IMR-90 (cell line): ENCODE results near the gene ZC3HAV1L.

Experiments used
- BHLHE40 ChIP-seq: fragments of 150-350 bp; IDR thresholded peaks from 2 replicates; pipeline ENCODE4 v1.6.1; 2016; ENCODE audit warnings: mild to moderate bottlenecking, low read depth, low read length
- CEBPB ChIP-seq: IDR thresholded peaks from 2 replicates; pipeline ENCODE4 v1.6.1; 2012; ENCODE audit warnings: low read depth, low read length, improper control_type of control experiment
- CTCF ChIP-seq: conservative IDR thresholded peaks from 2 replicates; pipeline ENCODE4 v1.5.1; 2012; ENCODE audit warnings: mild to moderate bottlenecking, low read depth, low read length, improper control_type of control experiment
- MXI1 ChIP-seq: IDR thresholded peaks from 2 replicates; pipeline ENCODE4 v1.6.1; 2012; ENCODE audit warnings: low read depth, mild to moderate bottlenecking, low read length, moderate library complexity, borderline replicate concordance
- POLR2A ChIP-seq: IDR thresholded peaks from 2 replicates; pipeline ENCODE4 v1.6.1; 2012; ENCODE audit warnings: mild to moderate bottlenecking, low read depth, low read length
- RAD21 ChIP-seq: IDR thresholded peaks from 2 replicates; pipeline ENCODE4 v1.6.1; 2012; ENCODE audit warnings: low read length, improper control_type of control experiment
- SMC3 ChIP-seq: fragments of 150-350 bp; IDR thresholded peaks from 2 replicates; pipeline ENCODE4 v1.6.1; 2016; ENCODE audit warnings: low read depth, mild to moderate bottlenecking, antibody characterized with exemption, low read length, moderate library complexity
- USF2 ChIP-seq: fragments of 150-350 bp; IDR thresholded peaks from 2 replicates; pipeline ENCODE4 v1.6.1; 2017; ENCODE audit warnings: mild to moderate bottlenecking, antibody characterized with exemption, low read length, low read depth
- TF ChIP-seq, protein P1 (sequence below): fragments of 150-350 bp; IDR thresholded peaks from 2 replicates; pipeline ENCODE4 v1.6.1; 2016; ENCODE audit warnings: low read depth, mild to moderate bottlenecking, low read length, moderate library complexity, borderline replicate concordance

GRCh38 chr7:139049936-139050335 lies 14.1 kb upstream of the ZC3HAV1L start:
- TF ChIP-seq CTCF = no peak
- no peak for TF ChIP-seq POLR2A
- TF ChIP-seq RAD21 = no peak
- no peak for TF ChIP-seq USF2
- TF ChIP-seq, protein P1, sequence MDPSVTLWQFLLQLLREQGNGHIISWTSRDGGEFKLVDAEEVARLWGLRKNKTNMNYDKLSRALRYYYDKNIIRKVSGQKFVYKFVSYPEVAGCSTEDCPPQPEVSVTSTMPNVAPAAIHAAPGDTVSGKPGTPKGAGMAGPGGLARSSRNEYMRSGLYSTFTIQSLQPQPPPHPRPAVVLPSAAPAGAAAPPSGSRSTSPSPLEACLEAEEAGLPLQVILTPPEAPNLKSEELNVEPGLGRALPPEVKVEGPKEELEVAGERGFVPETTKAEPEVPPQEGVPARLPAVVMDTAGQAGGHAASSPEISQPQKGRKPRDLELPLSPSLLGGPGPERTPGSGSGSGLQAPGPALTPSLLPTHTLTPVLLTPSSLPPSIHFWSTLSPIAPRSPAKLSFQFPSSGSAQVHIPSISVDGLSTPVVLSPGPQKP = no peak
- TF ChIP-seq SMC3 = no peak
- no peak for TF ChIP-seq BHLHE40
- no peak for TF ChIP-seq CEBPB
- TF ChIP-seq MXI1 = no peak
